Measurements from ENCODE around the gene ARF1.

Gene ARF1

DNA sequence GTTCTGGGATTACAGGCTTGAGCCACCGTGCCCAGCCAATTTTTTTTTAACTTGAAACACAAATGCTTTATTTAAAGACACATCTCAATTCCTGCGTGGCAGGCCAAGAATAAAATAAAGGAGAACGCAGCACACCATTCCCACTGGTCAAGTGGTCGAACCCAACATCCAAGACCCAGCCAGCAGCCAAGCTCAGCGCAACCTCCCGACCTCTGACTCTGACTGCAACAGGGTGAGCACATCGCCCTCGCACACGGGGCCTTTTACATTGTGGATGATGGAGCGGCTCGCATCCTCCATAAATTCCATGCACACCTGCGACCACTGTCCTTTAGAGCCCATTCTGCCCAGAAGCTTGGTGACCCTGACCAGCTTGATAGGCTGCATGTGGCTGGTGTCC lies 52.1 kb downstream of the ARF1 start:
- DNase-seq, result no peak

DNA sequence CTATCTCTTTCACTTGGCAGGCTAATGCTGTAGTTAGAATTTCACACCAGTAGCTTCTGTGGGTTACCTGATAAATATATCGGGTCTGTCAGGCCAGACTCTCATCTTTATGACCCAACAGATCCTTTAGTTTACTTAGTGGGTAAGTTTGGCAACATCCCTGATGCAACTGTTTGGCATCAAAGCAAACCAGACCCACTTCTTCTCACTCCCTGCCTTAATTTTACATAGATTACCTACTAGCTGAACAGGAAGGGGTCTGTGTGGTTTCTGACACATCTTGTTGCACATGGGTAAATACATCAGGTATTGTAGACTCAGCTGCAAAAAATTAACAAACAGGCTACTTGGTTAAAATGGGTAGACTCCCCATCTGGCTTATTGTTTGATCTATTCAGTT lies 54.4 kb downstream of the ARF1 start:
- DNase-seq, result no peak

DNA sequence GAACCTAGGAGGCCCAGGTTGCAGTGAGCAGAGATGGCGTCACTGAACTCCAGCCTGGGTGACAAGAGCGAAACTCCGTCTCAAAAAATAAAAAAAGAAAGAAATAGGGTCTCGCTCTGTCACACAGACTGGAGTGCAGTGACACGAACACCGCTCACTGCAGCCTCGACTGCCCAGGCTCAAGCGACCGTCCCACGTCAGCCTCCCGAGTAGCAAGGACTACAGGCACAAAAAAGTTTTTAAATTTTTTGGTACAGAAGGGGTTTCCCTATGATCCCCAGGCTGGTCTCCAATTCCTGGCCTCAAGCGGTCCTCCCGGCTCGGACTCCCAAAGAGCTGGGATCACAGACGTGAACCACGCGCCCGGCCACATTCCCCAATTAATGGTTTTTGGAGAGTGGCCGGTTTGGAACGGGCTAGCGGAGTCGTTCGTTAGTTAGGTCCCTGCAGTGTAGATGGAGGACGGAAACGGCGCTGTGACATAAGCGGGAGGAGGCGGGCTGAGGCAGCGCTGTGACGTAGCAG lies 57.0 kb downstream of the ARF1 start:
- no peak for DNase-seq

DNA sequence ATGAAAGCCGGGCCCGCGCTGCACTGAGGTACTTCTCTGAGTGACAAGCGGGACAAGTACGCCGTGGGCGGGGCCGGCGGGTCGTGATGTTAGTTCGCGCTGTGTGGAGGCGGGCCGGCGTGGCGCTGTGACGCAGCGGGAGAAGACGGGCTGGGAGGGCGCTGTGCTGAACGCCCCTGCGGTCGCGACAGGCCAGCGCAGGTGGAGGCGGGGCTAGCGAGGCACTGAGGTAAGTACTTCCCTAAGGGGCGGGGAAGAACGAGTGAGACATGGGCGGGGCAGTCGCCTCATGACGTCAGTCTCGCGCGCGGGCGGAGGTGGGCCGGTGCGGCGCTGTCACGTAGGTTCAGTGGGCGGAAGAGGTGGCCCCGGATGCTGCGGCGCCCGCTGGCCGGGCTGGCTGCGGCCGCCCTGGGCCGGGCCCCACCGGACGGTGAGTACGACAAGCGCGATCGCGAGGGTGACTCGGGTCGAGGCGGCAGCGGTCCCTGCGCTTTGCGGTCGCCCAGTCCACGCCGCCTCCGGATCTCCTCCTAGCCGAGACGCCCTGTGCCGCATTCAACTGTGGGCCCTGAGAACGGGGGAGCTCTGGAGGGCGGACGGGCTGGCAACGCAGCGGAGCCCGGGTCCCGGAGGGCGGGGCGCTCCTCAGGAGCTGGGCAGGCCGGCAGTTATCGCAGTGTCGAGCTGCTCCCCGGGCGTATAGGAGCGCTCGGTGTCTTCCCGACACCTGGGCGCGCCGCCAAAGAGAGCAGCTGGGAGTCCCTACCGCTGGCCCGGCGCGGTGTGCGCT lies 57.6 kb downstream of the ARF1 start, which contains the start of gene GUK1:
Gene GUK1 (plus strand): TSS at position 349 of the 793 bp plus-strand sequence. CDS start 24 bp downstream, at position 373.
- peak; percentile 98 for DNase-seq

DNA sequence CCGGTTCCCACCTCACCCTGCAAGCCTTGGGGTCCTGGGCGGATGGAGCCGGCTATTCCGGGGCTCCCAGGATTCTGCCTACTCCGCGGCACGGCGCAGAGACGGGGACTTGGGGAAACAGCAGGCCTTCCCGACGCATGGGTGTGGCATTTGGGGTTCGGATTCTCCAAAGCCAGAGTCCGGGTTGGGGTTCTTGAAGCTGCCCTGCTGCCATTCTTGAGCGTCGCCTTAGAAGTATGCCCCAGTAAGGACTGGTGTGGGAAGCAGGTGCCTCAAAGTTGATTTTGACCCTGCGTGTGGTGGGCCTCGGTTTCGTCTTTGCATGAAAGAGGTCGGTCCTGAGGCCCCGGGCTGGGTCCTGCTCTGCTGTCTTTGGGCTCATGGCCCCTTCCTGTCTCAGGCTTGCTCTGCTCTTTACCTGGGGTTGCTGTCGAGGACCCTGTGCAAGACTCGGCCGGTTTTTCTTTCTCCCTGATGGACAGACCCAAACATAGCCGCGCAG lies 58.3 kb downstream of the ARF1 start:
- DNase-seq, result no peak

DNA sequence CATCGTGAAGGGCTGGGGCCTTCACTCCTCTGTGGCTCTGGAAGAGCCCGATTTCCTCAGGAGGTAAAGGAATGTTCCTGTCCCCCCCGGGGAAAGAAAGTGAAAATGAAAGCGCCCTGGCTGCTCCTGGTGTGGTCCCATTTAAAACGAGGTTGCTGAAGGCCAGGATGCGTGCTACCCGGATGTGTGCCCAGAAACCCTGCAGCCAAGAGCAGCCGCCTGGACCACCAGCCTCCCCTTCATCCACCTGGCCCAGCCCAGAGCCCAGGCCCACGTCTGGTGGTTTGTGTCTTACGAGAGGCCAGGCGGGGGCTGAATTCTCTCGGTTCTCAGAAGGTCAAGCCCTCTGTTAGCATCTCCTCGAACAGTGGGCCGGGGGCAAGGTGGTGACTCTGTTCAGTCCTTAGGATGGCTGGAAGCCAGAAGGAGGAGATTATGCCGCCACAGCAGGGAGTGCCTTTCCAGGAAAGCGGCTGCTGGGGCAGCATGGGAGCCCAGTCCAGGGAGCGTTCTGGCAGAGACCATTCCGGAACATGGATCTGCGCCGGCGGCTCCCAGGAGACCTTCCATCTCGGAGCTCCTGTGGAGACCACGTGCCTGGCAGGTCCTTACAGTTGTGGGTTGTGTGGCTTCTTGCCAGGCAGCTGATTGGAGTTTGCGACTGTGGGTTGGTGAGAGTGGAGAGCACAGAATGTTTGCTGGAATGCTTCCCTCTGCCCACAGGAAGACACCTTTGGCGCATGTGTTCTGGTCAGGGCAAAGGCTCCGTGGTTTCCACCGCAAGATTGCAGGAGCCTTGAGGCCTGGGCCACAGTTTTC lies 58.9 kb downstream of the ARF1 start:
- DNase-seq, result no peak

DNA sequence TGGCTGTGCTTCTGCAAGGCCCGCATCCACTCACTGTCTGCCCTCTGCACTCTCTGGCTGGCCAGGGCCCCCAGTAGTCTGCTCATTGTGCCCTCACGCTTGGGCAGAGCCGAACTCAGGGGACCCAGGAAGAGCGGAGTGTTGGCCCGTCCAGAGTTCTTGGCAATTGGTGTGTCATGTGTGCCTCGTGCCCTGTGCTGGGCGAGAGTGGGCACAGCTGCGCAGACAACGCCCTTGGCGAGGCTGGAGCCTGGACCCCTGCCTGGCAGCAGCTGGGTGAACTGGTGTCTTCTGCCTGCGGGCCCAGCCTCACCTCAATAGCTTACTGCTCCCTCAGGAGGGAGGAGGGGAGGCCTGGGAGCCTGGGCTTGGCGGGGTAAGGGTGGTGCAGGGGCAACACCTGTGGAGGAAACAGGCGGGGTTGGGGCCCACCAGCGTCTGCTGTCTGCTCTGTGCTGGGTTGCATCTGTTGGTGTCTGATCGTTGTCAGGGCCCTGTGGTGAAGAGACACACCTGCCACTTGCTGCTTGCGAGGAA lies 59.7 kb downstream of the ARF1 start:
- no peak for DNase-seq

DNA sequence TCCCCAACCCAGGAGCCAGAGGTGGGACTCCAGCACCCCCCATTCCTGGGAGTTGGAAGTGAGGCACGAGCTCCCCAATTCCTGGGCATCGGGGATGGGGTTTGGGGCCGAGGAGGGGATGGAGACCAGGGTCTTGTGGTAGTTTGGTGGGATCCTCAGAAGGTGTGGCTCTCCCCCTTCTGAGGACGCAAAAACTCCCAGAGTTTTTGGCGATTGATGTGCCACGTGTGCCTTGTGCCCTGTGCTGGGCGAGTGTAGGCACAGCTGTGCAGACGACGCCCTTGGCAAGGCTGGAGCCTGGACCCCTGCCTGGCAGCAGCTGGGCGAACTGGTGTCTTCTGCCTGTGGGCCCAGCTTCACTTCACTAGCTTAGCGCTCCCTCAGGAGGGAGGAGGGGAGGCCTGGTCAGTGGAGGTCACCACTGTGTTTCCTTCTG lies 60.2 kb downstream of the ARF1 start:
- DNase-seq, result no peak

DNA sequence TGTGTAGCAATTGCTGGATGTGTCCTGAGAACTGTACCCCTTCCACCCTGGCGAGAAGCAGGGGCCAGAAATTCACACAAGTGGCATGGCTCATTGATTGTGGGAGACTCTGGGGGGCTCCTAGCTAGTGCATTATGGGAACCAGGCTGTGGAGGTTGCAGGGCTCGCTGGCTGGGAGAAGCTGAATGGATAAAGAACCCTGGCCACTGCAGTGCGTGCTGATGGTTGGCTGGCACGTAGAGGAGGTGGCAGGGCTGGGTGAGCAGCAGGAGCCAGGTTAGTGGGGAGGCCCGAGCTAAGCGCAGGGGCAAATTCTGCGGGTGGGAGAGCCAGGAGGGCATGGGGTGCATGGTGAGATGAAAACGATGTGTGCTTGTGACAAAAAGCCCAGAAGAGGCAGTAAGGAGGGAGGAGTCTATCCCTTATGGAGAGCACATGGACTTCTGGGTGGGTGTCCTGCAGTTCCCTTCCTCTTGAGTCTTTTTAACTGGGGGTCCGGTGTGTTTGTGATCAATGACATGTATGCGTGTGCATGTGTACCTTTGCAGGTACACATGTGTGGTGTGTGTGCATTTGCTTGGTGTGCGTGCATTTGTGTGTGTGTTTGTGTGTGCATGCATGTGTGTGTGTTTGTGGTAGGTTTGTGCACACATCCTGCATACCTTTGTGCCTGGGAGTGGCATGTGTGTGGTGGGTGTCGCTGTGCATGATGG lies 61.1 kb downstream of the ARF1 start:
- DNase-seq, result no peak

DNA sequence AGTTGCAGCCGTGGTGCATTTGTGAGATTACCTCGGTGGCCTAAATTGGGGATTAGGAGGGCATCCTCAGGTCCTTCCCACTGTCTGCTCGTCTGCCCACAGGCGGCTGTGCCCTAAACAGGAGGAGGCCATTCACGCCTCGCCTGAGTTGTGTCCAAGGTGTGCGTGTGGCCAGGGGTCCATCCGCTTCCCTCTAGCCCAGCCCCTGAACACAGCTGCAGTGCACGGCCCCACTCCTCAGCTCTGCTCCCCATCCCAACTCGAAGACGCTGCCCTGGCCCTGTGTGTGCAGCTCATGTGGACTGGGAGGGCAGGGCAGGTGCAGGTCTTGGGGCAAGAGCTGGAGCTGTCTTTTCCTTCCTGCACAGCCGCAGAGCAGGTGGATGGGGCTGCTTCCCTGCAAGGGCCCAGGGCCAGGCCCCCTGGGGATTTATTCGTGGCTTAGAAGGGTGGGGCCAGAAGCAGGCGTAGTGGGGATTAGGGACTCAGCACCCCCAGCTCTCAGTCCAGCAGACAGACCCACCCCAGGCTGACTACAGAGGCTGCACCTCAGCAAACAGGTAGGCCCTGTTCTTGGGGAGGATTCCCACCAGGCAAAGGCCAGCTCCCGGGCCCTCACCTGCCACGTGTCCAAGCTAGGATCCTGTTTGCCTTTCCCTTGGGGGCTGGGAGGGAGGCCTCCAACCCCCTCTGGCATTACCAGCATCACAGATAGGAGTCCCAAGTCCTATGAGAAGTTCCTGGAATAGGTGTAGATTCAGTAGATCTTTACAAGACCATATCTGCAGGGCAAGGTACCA lies 61.9 kb downstream of the ARF1 start:
- DNase-seq, result no peak

DNA sequence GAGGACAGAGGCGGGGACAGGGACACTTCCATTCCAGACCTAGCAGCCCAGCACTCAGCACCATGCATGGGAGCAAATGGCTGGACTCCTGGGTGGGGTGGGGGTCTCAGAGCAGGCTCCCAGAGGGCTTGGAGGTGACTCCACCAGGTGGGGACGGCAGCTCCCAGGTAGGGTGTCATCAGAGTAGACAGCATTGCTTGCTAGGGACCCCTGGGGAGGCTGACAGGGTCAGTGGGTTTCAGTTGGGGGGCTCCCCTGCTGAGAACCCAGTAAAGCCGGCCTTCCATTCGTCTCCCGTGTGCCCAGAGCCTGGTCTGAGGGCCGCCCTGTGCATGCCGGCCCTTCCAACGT lies 62.5 kb downstream of the ARF1 start:
- no peak for DNase-seq

DNA sequence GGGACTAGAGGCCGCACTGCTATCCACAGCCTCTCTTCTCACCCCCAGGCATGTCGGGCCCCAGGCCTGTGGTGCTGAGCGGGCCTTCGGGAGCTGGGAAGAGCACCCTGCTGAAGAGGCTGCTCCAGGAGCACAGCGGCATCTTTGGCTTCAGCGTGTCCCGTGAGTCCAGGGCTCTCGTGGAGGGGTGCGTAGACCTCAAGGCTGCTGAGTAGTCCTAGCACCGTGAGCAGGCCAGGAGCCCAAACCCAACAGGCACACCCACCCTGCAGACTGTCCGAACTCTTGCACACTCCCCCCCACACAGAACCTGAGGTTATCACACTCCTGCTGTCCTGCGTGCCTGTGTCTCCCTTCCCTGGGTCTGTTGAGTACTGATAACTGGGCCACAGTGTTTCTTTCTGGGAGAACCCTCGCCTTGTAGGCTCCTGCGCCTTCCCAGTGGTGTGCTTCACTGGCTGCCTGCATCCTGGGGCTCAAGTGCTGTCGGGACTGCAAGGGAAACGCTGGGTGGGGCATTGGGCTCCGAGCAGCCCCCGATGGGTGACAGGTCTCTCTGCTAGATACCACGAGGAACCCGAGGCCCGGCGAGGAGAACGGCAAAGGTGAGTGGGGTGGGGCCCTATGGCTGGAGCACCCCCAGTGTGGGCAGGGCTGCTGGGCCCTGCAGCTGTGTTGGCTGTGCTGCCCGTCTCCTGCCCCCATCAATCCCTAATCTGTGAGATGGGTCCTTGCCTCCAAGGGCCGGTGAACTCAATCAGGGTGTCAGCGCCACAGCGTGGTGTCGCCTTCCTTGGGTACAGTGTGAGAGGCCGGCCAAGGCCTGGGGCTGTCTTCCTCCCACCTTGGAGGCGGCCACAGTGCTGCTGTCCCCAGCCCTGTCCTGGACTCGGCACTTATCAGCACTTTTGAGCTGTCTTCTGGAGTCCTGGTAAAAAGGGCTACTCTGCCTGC lies 63.2 kb downstream of the ARF1 start:
- no peak for DNase-seq

DNA sequence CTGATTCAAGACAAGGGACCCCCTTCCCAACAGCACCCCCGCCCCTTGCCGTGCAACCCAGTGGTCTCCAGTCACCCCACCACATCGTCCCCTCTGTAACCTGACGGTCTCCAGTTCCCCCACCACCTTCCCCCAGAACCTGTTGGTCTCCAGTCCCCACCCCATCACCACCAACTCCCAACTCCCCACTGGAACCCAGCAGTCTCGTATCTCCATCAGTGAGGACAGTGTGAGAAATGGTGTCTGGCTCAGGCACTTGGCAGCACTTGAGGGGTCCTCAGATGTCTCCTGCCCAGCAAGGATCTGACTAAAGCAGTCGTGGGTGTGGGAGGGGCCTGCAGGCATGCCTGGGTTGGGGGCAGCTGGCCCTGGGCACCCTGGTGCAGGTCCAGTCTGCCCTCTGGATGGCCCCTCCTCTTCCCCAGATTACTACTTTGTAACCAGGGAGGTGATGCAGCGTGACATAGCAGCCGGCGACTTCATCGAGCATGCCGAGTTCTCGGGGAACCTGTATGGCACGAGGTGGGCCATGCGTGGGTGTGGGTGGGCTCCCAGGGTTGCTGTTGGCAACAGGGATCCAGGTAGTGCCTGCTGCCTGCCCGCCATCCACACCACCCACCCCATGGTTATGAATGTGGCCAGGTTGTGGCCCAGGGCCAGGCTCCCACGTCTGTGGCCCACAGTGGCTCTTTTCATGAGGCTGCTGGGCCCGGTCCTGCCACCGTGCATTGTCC lies 64.1 kb downstream of the ARF1 start:
- DNase-seq, result no peak

DNA sequence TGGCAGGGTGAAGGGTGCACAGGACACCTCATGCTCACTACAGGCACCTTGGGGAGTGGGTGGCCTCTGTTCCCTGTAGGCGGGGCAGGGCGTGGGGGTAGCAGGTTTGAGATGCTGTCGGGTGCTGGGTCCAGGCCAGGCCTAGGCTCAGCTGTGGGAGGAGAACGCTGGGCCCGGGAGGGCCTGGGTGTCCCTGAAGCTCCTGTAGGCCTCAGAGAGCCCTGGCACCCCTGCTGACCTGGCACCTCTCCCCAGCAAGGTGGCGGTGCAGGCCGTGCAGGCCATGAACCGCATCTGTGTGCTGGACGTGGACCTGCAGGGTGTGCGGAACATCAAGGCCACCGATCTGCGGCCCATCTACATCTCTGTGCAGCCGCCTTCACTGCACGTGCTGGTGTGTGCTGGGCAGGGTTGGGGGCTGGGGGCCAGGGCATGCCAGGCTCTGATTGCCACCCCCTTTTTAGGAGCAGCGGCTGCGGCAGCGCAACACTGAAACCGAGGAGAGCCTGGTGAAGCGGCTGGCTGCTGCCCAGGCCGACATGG lies 64.7 kb downstream of the ARF1 start:
- no peak for DNase-seq

DNA sequence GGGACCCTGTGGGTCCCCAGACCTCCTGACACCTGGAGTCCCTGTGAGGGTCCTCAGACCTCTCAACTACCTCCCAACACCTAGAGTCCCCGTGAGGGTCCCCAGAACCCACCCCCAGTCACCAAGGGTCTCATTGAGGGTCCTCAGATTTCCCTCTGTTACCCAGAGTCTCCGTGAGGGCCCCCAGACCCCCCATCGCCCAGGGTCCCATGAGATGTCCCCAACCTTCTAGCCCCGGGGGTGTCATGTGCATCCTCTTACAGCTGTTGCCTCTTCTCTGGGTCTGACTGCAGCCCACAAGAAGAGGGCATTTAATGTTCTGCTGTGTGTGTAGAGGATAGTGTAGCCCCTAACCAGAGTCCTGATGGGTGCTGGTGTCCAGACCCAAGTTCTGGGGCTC lies 65.3 kb downstream of the ARF1 start:
- DNase-seq, result no peak

DNA sequence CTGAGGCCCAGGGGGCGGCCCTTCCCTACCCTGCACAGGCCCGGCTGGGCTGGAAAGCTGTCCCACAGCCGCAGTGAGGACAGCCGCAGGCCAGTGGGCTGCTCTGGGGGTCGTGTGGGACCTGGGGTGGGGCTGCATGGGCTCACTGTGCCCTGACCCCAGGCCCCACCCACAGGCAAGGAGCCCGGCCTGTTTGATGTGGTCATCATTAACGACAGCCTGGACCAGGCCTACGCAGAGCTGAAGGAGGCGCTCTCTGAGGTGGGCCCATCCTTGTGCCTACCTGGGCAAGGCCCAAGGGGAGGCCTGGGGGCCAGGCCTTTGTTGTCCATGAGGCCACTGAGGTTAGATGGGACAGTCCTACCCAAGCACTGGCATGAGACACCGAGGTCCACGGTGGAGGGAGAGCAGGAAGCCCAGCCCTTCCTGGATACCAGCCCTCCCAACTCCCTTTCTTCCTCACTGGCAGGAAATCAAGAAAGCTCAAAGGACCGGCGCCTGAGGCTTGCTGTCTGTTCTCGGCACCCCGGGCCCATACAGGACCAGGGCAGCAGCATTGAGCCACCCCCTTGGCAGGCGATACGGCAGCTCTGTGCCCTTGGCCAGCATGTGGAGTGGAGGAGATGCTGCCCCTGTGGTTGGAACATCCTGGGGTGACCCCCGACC lies 65.8 kb downstream of the ARF1 start:
- DNase-seq, result no peak
